HTR-8/SVneo (cell line): ENCODE data around the gene KIF25.
A peak's percentile ranks its signal among the peaks of the same experiment; 100 is the strongest.

ENCODE experiments used
- DNase-seq: peaks from one replicate; pipeline ENCODE4 v3.0.0; 2011; ENCODE audit warnings: low spot score, mixed read lengths; ENCODE audit not compliant: insufficient read length
- FAIRE-seq: peaks from 2 replicates; lab custom pipeline; 2011; peaks lifted over from hg19 to GRCh38; lab: Jason Lieb, UNC

KIF25 gene

GRCh38 chr6:168031411-168031971 is 34.0 kb downstream of the KIF25 start:
- DNase-seq (no peak), FAIRE-seq (no peak)

DNA sequence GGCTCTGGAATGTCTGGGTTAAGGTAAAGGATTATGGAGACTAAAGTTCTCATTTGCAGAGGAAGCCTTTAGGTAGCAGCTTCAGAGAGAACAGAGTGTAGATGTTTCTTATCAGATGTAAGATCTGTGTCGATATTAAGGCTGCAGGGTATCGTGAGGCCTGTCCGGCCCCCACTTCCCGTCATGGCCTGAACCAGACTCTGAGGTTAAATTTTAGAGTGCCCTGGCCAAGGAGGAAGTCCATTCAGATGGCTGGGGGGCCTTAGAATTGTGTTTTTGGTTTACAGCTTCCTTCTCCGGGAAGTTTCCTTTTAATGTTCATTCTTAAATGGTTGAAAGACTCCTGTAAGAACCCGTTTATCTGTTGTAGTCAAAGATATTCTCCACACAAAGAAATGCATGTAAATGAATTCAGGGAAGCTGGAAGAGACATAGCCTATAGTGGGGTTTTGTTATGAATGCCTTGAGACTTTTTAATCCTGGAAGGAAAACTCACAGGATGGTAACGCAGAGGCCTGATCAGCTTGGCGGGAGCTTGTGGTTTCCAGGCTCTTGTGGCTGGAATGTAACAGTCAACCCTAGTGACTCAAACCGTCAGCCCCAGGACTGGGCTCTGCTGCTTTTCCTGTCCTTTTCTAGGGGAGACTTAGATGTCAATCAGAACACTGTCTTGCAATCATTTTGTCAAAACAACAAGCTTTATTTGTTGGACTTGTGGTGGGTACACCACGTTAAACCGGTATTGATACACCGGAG is 34.7 kb downstream of the KIF25 start:
- no peak for FAIRE-seq
- DNase-seq = peak; percentile 65

DNA sequence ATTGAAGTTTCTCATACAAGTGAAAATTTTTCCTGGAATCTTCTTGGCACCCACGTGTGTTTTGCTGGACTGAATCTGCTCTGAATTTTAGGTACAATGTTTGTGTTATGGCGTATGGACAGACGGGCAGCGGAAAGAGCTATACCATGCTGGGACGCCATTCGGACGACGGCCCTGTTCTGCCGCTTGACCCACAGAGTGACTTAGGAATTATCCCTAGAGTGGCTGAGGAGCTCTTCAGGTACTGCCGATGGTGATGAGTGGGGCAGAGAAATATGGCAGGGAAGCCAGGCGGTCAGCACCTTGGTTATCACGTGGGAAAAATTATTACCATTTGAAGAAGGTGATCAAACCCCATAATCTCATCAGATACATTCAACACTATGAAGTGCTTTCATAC is 36.3 kb downstream of the KIF25 start:
- DNase-seq (no peak), FAIRE-seq (no peak)

DNA sequence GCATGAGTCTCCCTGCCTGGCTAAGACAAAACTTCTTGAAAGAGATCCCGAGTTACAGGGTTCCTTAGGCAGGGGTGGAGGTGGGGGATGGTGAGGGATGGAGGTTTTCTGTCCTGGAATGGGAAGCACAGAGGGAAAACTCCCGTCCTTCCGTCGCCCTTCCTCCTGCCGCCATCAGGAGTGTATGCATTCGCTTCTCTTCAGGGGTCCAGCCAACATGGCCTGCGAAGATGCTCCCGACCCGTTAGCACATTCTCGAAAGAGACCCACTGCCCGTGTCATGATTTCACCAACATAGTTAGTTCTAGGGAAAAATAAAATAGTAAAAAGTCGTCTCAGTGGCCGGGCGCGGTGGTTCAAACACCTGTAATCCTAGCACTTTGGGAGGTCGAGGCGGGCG is 37.1 kb downstream of the KIF25 start:
- DNase-seq (no peak), FAIRE-seq (no peak)

DNA sequence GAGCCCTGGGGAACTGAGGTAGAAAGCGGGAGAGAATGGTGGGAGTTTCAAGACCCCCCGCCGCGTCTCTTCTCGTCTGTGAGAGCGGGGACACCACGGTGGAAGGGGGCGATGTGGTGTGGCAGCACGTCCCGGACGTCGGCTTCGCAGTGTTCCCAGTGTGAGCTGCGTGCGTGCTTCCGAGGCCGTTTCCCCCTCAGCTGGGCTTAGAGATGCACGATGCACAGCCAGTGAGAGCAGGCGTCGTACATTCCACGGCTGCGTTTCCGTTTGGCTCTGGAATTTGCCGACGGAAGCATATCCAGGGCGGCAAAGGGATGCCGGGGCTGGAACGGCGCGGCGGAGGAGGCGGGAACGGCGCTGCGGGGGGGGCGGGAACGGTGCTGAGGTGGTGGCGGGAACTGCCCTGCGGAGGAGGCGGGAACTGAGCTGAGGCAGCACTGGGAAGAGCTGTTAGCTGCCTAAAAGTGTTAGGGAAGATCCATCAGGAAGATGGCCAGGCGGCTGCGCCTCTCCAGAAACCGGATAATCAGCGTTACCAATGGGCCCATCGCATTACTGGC is 37.7 kb downstream of the KIF25 start:
- DNase-seq (peak; percentile 39), FAIRE-seq (peak; percentile 82)

- peak; percentile 32 for DNase-seq
- peak; percentile 9 for FAIRE-seq
Measured at GRCh38 chr6:168035661-168036545, 38.4 kb downstream of the KIF25 start.

DNA sequence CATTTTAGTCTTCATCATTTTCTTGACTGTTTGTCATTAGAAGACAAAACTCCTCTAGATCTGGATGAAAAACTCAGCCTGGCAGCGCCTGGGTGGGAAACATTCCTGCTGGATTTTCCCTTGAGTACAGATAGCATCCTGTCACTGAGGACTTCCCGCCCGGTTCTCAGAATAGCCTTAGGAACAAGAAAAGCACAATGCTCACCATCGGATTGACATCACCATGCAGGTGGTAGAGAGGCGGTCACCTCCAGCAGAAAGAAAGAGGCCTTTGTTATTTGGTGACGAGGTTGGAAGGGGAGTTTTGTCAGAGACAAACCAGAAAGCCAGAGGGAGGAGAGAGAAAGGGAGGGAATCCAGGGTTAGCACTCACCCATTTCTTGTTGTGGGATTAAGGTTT is 39.8 kb downstream of the KIF25 start:
- FAIRE-seq (no peak), DNase-seq (no peak)

- FAIRE-seq (no peak), DNase-seq (no peak)
Measured at GRCh38 chr6:168037856-168038255, 40.4 kb downstream of the KIF25 start.

GRCh38 chr6:168038576-168039140 is 41.2 kb downstream of the KIF25 start:
- FAIRE-seq = no peak
- DNase-seq = no peak

DNA sequence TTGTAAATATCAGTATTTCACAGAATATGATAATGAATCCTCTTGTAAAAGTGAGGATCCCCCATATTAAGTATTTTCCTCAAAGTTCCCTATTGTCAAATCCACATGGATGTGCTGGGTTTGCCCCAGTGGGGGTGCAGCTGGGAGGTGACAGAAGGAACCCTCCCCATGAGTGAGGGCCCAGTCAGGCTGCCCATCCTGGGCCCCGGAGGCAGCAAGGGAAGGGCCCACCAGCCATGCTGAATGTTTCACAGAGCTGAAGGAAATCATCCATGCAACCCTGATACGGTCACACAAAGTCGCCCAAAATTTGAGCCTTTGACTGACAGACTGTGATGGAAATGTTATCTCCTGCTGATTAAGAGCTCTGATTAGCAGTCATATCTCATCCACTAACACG is 41.8 kb downstream of the KIF25 start:
- no peak for DNase-seq
- no peak for FAIRE-seq

GRCh38 chr6:168039849-168040248 is 42.4 kb downstream of the KIF25 start:
- DNase-seq = no peak
- FAIRE-seq = no peak

- DNase-seq (no peak), FAIRE-seq (no peak)
Measured at GRCh38 chr6:168040856-168041496, 43.5 kb downstream of the KIF25 start.

DNA sequence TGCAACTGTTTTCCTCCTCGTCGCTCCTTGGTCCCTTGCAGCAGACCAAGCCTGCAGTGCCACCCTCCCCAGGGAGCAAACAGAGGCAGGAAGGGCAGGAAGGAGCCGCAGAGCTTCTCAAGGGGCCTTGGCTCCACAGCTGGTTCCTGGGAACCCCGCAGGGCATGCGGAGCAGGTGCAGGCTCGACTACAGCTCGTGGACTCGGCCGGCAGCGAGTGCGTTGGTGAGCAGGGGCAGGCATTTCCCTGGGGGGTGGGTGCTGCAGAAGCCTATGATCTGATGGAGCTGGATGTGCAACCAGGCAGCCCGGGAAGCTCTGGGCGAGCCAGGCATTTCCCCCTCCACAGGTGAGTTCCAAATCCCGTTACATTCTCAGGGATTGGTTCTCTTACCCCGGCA is 44.5 kb downstream of the KIF25 start:
- no peak for DNase-seq
- FAIRE-seq = no peak

DNA sequence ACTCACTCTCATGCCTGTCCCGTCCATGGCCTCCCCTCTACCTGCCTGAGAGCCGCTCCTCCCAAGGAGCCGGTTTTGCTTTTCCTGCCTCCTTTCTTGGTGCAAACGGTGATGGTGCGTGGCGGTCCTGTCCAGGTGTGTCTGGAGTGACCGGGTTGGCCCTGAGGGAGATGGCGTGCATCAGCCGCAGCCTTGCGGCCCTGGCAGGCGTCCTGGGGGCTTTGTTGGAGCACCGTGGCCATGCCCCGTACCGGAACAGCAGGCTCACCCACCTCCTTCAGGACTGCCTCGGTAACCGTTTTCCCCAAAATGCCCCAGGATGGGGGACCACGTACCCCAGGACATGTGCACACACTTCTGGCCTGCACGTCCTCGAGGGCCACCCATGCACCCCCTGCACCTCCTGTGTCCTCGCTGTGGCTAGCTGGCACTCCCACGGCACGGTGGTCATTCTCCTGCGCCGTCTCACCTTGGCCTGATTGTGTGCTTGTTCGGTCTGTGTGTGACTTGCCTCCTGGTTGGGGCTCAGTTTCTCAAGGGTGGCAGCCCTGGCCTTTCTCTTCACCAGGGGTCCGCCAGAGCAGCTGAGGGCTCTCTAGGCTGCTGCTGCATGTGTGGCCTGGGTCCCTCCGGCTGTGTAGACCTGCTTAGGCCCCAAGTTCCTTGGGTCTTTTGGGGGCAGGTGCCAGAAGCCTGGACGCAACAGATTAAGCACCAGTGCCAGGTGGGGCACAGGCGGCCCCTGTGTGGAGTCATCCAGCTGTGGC is 45.1 kb downstream of the KIF25 start:
- DNase-seq (no peak), FAIRE-seq (no peak)

GRCh38 chr6:168043193-168043847 is 45.8 kb downstream of the KIF25 start:
- FAIRE-seq = no peak
- no peak for DNase-seq

DNA sequence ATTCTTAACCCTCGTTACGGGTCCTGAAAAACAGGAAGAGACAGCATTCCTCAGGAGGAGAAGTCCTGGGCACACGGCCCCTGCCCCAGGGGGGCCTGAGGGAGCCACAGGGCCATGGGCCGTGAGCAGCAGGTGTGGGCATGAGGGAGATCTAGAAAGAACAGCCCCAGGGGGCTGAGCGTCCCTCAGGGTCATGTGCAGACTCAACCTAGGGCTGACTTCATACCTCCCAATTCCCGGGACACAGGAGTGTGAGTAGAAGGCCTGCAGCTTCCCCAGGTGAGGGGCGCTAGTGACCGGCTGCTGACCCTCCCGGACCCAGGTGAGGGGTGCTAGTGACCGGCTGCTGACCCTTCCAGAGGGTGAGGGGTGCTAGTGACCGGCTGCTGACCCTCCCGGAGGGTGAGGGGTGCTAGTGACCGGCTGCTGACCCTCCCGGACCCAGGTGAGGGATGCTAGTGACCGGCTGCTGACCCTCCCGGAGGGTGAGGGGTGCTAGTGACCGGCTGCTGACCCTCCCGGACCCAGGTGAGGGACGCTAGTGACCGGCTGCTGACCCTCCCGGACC is 46.5 kb downstream of the KIF25 start:
- DNase-seq (no peak), FAIRE-seq (no peak)

DNA sequence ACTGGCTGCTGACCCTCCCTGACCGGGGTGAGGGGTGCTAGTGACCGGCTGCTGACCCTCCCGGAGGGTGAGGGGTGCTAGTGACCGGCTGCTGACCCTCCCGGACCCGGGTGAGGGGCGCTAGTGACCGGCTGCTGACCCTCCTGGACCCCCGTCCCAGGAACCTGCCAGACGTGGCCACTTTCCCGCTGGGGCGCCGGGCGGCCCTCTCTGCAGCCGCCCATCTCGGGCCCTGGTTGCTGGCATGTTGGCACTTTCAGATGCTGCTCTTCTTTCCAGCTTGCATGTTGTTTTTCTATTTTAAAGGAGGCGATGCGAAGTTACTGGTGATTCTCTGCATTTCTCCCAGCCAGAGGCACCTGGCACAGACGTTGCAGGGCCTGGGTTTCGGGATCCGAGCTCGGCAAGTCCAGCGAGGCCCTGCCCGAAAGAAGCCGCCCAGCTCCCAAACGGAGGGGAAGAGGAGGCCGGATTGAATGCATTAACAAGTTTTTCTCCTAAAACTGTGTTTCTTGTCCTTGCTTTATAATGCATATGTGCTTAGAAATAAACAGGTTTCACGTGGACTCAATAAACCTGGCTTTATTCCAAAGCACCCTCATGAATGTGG is 47.2 kb downstream of the KIF25 start:
- FAIRE-seq (no peak), DNase-seq (no peak)

- DNase-seq (no peak), FAIRE-seq (no peak)
Measured at GRCh38 chr6:168045141-168045691, 47.7 kb downstream of the KIF25 start.
